ENCODE results near the gene SLC25A39.

The SLC25A39 gene

GRCh38 chr17:44314869-44315661 lies 9.6 kb downstream of the SLC25A39 start:
- Histone ChIP-seq H3K27ac (peak overlapping the region; percentile 65), H3K9me3 (ENCODE audit: control insufficient read depth, low read length) (no peaks in the 10 kb centered on the region), H3K27me3 (ENCODE audit: control insufficient read depth, insufficient read depth, low read length) (no peaks in the 10 kb centered on the region), H3K36me3 (ENCODE audit: control insufficient read depth, insufficient read depth, low read length) (no peaks in the 10 kb centered on the region), H3K4me2 (ENCODE audit: low read length) (peak overlapping the region; percentile 77), H3K4me3 (ENCODE audit: low read depth, low read length) (peak overlapping the region; percentile 37), H2AFZ (no peak overlapping the region), H3K4me1 (peaks cover 8% of the 10 kb centered on the region), H3K79me2 (no peaks in the 10 kb centered on the region), H3K9ac (no peak overlapping the region)
- TF ChIP-seq, protein P1, sequence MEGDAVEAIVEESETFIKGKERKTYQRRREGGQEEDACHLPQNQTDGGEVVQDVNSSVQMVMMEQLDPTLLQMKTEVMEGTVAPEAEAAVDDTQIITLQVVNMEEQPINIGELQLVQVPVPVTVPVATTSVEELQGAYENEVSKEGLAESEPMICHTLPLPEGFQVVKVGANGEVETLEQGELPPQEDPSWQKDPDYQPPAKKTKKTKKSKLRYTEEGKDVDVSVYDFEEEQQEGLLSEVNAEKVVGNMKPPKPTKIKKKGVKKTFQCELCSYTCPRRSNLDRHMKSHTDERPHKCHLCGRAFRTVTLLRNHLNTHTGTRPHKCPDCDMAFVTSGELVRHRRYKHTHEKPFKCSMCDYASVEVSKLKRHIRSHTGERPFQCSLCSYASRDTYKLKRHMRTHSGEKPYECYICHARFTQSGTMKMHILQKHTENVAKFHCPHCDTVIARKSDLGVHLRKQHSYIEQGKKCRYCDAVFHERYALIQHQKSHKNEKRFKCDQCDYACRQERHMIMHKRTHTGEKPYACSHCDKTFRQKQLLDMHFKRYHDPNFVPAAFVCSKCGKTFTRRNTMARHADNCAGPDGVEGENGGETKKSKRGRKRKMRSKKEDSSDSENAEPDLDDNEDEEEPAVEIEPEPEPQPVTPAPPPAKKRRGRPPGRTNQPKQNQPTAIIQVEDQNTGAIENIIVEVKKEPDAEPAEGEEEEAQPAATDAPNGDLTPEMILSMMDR (IDR thresholded peaks at IDR 0.05): no peak

DNA sequence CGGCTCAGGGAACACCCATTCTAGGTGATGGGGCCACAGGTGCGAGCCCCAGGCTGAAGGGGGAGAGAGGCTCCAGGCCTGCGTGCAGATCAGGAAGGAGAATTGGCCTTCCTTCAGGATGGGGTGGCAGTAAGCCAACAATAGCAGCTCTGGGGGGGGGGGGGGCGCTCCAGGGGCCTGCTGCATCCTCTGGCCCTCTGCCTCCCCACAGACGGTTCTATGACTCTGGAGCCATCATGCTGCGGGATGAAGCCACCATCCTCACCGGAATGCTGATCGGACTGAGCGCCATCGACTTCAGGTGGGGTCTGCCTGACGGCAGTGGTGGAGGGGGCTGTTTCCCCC lies 10.1 kb downstream of the SLC25A39 start:
- peak overlapping the region; percentile 37 for H3K4me3 ChIP-seq (ENCODE audit: low read depth, low read length)
- H3K27me3 ChIP-seq (ENCODE audit: control insufficient read depth, insufficient read depth, low read length): no peaks in the 10 kb centered on the region
- H3K9ac ChIP-seq: no peak overlapping the region
- no peaks in the 10 kb centered on the region for H3K36me3 ChIP-seq (ENCODE audit: control insufficient read depth, insufficient read depth, low read length)
- no peak overlapping the region for H2AFZ ChIP-seq
- H3K4me2 ChIP-seq (ENCODE audit: low read length): peak overlapping the region; percentile 77
- no peaks in the 10 kb centered on the region for H3K79me2 ChIP-seq
- H3K9me3 ChIP-seq (ENCODE audit: control insufficient read depth, low read length): no peaks in the 10 kb centered on the region
- H3K4me1 ChIP-seq: peaks cover 13% of the 10 kb centered on the region
- TF ChIP-seq, protein P1 (IDR thresholded peaks at IDR 0.05): no peak
- peak overlapping the region; percentile 65 for H3K27ac ChIP-seq

DNA sequence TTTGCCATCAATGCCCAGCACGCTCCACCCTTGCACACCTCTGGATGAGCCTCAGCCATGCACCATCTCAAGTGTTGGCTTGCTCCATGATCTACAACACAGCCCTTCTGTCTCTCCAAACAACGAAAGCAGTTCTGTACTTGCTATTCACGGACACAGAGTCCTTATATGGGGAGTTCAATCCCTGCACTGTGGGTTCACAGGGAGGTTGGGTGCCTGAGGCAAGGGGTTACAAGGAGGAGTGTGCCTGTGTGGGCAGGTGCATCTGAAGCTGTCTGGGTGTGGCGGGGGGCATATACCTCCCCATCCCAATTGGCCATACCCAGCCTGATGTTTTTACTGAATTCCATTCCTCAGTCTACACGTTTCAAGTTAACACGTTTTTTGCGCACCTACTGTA lies 10.6 kb downstream of the SLC25A39 start:
- peaks cover 13% of the 10 kb centered on the region for H3K4me1 ChIP-seq
- no peaks in the 10 kb centered on the region for H3K9me3 ChIP-seq (ENCODE audit: control insufficient read depth, low read length)
- H3K4me3 ChIP-seq (ENCODE audit: low read depth, low read length): no peak overlapping the region
- no peak overlapping the region for H3K4me2 ChIP-seq (ENCODE audit: low read length)
- H3K27ac ChIP-seq: no peak overlapping the region
- no peaks in the 10 kb centered on the region for H3K79me2 ChIP-seq
- H2AFZ ChIP-seq: no peak overlapping the region
- no peak overlapping the region for H3K9ac ChIP-seq
- H3K27me3 ChIP-seq (ENCODE audit: control insufficient read depth, insufficient read depth, low read length): no peaks in the 10 kb centered on the region
- H3K36me3 ChIP-seq (ENCODE audit: control insufficient read depth, insufficient read depth, low read length): no peaks in the 10 kb centered on the region
- TF ChIP-seq, protein P1 (IDR thresholded peaks at IDR 0.05): no peak

GRCh38 chr17:44312396-44313104 lies 12.1 kb downstream of the SLC25A39 start:
- Histone ChIP-seq H3K4me1 (peaks cover 13% of the 10 kb centered on the region), H3K79me2 (no peaks in the 10 kb centered on the region), H2AFZ (no peak overlapping the region), H3K4me3 (ENCODE audit: low read depth, low read length) (no peak overlapping the region), H3K9me3 (ENCODE audit: control insufficient read depth, low read length) (no peaks in the 10 kb centered on the region), H3K27me3 (ENCODE audit: control insufficient read depth, insufficient read depth, low read length) (no peaks in the 10 kb centered on the region), H3K27ac (no peak overlapping the region), H3K9ac (no peak overlapping the region), H3K4me2 (ENCODE audit: low read length) (no peak overlapping the region), H3K36me3 (ENCODE audit: control insufficient read depth, insufficient read depth, low read length) (no peaks in the 10 kb centered on the region)
- TF ChIP-seq, protein P1 (IDR thresholded peaks at IDR 0.05): no peak

All from parathyroid adenoma (tissue), 2 donors.